Measurements from ENCODE around the gene L3MBTL4.

L3MBTL4 gene

DNA sequence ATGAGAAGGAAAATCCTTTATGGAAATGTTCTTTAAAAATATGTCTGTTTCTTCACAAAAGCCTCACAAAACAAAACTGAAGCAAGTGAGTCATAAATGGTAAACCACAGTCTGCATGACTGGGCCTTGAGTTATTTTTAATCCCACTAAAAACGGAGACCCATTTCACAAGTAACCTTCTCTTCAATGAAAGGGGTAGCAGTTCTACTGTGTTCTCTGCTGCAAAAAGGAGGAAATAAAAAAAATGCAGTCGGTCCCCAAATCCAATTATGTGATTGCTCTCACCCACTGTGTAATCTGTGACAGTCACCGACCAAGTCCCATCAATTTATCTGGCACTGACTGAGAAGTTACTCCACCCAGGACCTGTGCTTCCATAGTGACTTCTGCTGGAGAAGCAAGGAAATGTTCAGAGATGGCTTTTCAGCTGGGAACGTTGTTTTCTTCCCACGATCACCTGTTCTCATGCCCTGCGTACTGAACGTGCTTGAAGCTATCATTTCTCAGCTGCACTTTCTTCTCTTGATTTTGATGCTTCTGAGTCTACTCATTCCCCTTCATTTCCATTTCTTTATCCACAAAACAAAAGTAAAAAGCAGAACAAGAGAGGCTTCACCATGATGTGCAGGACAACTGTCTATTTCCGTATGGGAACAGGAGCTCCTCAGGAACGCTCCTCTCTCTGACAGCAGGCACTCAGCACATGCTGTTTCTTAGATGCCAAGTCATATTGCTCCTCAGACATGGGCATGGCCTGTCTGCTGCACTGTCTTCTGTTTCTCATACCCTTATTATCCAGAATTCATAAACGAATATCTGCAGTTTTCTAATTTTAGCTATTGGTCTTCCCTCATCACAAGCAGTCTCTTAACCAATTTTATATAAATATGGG, 439.4 kb downstream of the L3MBTL4 start:
- DNase-seq (ENCODE audit: low read depth, low spot score), result no peak
- H3K27ac ChIP-seq, result no peak overlapping the region

DNA sequence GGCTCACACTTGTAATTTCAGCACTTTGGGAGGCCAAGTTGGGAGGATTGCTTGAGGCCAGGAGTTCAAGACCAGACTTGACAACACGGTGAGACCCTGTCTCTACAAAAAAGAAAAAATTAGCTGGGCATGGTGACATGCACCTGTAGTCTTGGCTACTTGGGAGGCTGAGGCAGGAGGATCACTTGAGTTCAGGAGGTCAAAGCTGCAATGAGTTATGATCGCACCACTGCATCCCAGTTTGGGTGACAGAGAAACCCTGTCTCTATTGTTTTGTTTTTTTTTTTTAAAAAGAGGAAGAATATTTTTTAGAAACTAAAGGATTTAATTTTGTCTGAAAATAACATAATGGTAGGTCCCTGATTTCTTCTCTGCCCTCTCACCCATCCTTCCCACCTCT, 440.0 kb downstream of the L3MBTL4 start:
- no peak overlapping the region for H3K27ac ChIP-seq
- DNase-seq (ENCODE audit: low read depth, low spot score), result no peak

DNA sequence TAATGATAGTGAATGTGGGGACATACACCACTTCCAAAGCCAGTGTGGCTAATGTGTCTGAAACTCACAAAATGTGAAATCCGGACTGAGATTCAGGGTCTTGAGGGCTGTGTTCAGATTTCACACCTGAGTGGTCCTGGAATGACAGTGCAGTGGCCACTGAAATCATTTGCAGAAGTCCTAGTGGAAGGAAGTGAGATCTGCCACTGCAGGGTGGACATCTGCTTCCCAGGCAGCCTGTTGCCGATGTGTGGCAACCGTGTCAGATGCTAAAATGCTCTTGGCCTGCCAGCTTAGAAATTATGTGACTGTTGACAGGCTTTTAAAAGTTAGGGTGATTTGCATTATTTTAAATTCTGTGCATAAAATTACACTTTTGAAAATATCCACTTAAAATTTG, 441.6 kb downstream of the L3MBTL4 start:
- DNase-seq (ENCODE audit: low read depth, low spot score), result no peak
- H3K27ac ChIP-seq, result no peak overlapping the region

- H3K27ac ChIP-seq, result no peak overlapping the region
- no peak for DNase-seq (ENCODE audit: low read depth, low spot score)
Observed at GRCh38 chr18:5972298-5972697, 442.4 kb downstream of the L3MBTL4 start.

DNA sequence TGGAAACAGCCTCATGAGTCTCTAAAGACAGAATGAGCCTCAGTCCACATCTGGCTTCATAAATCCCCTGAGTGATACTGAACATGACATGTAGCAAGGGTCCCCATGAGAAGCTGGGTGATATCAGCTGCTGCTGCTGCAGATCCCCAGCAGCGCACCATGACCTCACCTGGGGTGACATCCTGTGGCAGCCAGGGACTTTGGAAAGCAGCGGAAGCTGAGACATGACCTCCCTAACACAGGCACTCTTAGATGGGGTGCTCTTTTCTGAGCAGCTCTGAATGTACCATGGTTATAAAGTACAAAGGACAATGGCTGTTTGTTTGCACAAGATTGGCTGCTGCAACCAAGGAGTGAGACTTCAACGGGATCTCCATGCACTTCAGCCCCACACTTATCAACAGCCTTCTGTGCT, 444.7 kb downstream of the L3MBTL4 start:
- no peak overlapping the region for H3K27ac ChIP-seq
- DNase-seq (ENCODE audit: low read depth, low spot score), result no peak

DNA sequence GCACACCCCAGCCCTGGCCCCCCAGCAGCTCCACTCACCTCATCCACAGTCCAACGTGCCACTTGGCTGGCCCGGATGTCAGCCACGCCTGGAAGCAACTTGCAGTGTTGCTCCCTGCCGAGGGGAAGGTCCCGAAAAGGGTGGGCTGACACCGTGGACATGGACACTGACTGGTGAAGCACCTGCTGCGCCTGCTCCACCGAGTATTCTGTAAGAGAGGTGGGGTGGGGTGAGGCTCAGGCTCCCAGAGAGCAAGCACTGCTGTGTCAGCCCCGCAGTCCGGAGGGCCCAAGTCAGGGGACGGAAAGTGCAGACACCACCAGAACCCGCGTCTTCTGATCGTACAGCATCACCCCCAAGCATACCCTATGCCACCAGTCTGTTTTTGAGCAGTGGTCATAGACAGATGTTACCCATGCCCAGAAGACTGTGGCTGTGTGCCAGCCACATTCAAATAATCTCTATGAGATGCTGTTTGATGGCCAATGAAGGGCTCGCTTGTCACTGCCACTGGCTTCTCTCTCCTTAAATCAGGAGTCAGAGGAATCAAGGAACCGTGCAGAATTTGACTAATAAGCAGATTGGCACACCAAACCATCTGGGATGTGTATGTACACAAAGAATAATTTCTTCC, 445.2 kb downstream of the L3MBTL4 start:
- no peak for DNase-seq (ENCODE audit: low read depth, low spot score)
- H3K27ac ChIP-seq, result no peak overlapping the region

DNA sequence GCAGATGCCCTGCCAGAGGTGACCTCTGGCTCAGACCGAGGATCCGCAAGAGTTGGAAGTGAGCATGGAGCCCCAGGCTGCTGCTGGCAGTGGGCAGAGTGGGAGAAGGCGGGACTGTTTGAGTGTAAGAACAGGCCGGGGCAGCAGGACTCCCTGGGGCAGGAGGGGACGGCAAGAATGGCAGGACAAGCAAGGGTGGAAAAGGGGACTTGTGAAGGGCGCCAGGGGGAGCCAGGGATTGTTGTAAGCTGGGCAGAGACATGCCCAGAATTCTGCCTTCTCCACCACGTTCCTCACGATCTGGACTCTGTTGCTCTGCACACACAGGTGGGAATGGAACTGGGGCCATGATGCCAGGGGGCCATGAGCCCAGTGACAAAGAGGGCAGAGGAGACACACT, 447.0 kb downstream of the L3MBTL4 start:
- H3K27ac ChIP-seq, result no peak overlapping the region
- no peak for DNase-seq (ENCODE audit: low read depth, low spot score)

GRCh38 chr18:5967007-5967406, 447.7 kb downstream of the L3MBTL4 start:
- no peak for DNase-seq (ENCODE audit: low read depth, low spot score)
- H3K27ac ChIP-seq, result no peak overlapping the region

- DNase-seq (ENCODE audit: low read depth, low spot score), result no peak
- H3K27ac ChIP-seq, result no peak overlapping the region
Observed at GRCh38 chr18:5966514-5966913, 448.2 kb downstream of the L3MBTL4 start.

- no peak overlapping the region for H3K27ac ChIP-seq
- no peak for DNase-seq (ENCODE audit: low read depth, low spot score)
Observed at GRCh38 chr18:5964996-5965395, 449.7 kb downstream of the L3MBTL4 start.

DNA sequence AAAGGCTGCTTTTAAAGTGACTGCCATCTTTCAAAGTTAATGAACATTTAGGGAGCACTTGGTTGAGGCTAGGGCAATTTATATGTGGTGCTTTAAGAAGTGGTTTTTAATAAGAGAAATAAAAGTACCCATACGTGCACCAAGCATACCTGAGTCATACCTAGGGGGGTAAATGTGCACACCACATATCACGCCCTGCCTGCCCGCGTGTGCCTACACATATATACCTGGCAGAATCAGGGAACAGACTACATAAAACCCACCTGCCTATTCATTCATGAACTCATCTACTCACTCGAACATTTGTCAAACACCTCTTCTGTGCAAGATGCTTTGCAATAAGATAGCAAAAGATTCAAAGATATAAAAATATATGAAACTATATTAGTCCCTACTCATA, 450.1 kb downstream of the L3MBTL4 start:
- H3K27ac ChIP-seq, result no peak overlapping the region
- no peak for DNase-seq (ENCODE audit: low read depth, low spot score)

- no peak for DNase-seq (ENCODE audit: low read depth, low spot score)
- no peak overlapping the region for H3K27ac ChIP-seq
Observed at GRCh38 chr18:5964108-5964507, 450.6 kb downstream of the L3MBTL4 start.

DNA sequence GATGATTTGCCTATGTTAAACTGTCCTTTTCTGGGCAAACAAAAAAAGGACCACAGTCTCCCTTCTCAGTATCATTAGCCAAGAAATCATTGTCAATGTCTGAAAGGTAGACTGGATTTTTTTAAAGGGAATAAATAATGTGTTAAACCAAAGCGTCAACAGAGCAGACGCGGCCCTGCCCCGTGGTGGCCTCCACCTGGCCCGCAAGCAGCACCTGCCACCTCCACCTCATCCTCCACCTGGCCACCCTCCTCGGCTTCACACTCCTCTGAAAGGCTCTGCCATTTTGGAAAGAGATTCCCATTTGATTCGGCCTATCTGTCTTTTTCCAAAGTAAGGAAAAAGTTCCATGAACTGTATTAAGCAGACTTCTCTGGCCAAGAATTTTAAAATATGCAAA, 451.4 kb downstream of the L3MBTL4 start:
- no peak overlapping the region for H3K27ac ChIP-seq
- DNase-seq (ENCODE audit: low read depth, low spot score), result no peak

- no peak overlapping the region for H3K27ac ChIP-seq
- DNase-seq (ENCODE audit: low read depth, low spot score), result no peak
Observed at GRCh38 chr18:5962362-5962761, 452.3 kb downstream of the L3MBTL4 start.

- no peak overlapping the region for H3K27ac ChIP-seq
- no peak for DNase-seq (ENCODE audit: low read depth, low spot score)
Observed at GRCh38 chr18:5961828-5962150, 452.9 kb downstream of the L3MBTL4 start.

DNA sequence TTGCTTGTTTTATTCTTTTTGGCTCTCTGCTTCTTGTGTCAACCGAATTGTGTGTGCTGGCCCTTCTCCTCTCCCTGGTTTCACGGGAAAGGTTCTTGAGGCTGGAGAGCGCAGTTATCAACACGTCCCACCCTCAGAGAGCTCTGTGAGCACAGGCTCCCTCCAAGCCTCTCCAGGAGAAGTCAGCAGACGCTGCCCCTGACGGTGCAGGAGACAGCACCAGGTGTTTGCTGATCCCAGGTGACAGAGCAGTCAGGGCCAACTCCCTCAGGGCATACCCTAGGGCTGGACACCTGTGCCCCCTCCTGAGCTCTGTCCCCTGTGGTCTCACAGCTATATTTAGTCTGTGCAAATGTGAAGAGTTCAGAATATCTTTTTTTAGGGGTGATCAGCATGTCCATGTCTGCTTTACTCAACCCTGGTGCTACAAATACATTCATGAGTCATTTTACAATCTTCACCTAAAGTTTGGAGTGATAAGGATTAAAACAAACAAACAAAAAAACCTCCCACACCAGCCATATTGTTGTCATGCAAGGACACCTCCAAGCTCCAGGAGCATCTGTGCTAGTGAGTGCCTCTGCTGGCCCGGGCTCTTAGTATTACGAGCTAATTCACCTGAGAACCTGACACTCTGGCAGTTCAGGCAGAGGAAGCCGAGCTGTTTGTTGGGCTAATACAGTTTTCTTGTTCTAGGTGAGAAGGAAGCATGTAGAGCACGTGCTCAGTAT, 453.4 kb downstream of the L3MBTL4 start:
- no peak for DNase-seq (ENCODE audit: low read depth, low spot score)

GRCh38 chr18:5958822-5959221, 455.9 kb downstream of the L3MBTL4 start:
- no peak overlapping the region for H3K27ac ChIP-seq
- DNase-seq (ENCODE audit: low read depth, low spot score), result no peak

More for the DNA sequence above, 453.4 kb downstream of the L3MBTL4 start:
- H3K27ac ChIP-seq, result no peak overlapping the region

DNA sequence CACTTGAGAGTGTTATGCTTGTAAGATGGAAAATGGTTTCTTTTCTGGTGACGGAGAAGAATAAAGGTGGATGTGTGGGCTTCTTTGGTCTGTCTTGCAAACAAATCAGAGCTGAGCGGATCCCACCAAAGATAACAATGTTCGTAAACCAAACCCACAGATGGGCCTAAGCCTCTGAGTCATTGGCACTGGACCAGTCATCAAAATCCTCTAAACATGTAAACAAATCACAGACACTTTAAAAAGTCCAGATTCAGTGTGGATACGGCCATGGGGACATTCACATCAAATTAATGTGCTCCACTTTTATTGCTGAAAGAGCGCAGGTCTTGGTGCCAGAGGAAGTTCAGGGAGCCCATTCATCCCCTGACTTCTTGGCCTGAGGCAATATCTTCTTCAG, 458.9 kb downstream of the L3MBTL4 start:
- DNase-seq (ENCODE audit: low read depth, low spot score), result no peak

DNA sequence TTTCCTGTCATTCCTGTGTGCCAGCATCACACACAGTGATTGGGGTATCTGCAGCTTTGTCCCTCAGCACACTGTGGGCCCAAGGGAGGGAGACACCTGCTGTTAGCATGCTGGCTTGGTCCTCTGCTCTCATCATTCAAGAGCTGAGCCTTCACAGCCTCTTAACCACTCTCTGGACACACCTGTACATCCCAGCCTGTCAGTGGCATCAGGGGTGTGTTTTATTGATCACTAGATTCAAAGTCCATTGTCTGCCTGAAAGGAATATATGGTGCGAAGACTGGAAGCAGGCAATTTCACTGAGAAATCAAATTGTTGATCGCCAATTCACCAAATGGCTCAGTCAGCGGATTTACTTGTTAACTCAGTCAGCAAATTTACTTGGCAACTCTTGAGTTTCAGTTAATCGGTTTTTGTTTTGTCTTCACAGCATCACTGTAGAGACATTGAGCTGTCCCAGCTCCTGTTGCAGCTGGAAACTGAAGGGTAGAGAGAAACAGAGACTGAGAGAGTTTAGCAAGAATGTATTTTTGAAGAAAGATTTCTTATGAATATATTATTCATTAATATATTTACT, 463.1 kb downstream of the L3MBTL4 start:
- no peak for DNase-seq (ENCODE audit: low read depth, low spot score)
- no peak overlapping the region for H3K27ac ChIP-seq

More for the DNA sequence above, 458.9 kb downstream of the L3MBTL4 start:
- H3K27ac ChIP-seq, result no peak overlapping the region

- DNase-seq (ENCODE audit: low read depth, low spot score), result no peak
- H3K27ac ChIP-seq, result no peak overlapping the region
Observed at GRCh38 chr18:5948781-5949180, 465.9 kb downstream of the L3MBTL4 start.

- no peak for DNase-seq (ENCODE audit: low read depth, low spot score)
- H3K27ac ChIP-seq, result no peak overlapping the region
Observed at GRCh38 chr18:5948237-5948636, 466.5 kb downstream of the L3MBTL4 start.
